HuH-7 (cell line): ENCODE data around the gene SOCS6.
"Not testable (repeated sequence)": the region's sequence is repeated elsewhere in the genome, so short reads cannot be mapped to it uniquely, and the experiment has no call there.

Experiments used
- DNase-seq: peaks from one replicate; pipeline ENCODE4 v3.0.0; 2011; ENCODE audit warnings: low spot score

The SOCS6 gene

DNA sequence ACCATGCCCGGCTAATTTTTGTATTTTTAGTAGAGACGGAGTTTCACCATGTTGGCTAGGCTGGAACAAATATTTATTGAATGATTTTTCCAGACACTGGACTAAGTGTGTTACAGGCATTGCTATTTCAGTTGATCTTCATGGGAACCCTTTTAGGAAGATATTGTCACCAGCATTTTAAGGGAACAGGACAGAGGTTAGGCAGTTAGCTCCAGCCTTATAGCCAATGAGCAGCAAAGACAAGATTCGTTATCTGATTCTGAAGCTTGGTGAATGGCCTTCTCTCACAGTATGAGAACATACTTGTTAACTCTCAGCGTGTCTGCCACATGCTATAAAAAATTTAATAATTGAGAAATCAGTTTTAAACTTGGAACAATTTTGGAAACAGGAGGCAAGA is 73.4 kb downstream of the SOCS6 start:
- DNase-seq: no peak

DNA sequence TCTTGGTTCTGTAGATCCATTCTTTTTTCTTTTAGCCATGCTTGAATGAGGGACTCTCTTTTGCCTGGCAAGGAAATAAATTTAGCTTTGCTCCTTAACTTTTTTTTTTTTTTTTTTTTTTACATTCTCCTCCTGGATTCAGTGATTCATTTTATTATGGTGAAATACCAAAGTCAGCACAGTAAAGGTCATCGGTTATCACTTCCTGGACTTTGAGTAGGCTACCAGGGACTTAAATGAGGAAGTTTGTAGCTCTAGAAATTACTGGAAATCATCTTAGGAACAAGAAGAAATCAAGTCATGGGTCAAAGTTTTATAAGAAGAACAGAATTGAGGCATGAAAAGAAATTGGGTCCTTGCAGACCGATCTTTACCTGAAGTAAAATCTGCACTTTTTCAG is 75.0 kb downstream of the SOCS6 start:
- DNase-seq: no peak

DNA sequence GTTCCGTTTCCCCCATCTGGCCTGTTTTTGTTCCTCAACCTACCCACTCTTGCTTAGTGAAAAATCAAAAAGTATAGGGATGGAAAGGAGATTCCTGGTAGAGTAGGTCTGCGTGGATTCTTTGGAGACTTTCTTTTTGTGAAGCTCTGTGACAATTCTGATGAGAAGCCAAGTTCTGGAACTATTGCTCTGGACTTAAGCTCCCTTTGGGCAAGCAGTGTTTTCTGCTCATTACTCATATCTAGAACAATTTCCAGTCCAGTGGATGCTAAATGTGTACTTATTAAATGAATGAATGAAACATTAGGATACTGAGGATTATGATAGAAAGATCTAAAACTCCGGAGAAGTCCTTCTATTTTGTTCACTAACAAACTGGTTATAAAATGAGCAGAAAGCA is 76.5 kb downstream of the SOCS6 start:
- DNase-seq: no peak

DNA sequence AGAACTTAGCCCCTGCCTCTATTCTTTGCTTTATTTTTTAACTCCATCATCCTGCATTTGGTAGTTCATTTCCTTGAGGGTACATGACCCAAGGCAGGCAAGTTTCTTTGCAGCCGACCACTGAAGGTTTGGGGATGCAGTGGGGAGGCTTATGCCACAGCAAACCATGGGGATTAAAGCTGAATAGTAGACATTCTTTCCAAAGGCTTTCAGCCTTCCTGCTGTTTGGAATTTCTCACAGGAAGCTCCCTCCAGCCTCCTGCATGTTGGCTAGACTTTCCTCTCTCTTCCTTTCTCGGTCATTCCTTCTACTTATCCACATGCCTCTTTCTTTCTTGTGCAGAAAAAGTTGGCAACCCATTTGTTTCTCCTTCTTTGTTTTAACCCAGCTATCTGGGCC is 77.3 kb downstream of the SOCS6 start:
- DNase-seq: no peak

DNA sequence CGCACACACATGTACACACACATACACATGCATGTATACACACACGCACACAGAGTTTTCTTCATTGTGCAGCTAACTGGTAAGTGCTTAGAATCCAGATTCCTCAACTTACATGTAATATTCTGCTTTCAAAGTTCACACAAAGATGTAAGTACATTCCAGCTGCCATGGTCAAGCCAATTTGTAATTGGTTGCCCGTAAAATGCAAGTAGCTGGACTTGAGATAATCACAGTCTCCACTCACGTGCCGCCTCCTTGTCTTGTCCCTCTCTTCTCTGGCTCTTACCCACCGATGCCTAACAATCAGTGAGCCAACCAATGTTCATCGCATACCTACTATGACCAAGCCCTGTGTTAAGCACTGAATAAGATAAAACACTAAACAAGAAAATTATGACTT is 77.8 kb downstream of the SOCS6 start:
- DNase-seq: no peak

DNA sequence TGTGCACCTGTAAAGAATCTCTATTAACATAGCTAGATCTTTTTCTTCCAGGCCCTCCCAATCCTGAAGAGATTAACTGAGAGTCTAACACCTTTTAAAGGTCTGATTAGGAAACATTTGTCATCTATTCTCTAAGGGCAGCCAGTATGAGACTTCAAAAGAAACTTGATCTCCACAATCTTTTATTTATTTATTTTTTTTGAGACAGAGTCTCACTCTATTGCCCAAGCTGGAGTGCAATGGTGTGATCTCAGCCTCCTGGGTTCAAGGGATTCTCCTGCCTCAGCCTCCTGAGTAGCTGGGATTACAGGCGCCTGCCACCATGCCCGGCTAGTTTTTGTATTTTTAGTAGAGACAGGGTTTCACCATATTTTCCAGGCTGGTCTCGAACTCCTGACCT is 78.5 kb downstream of the SOCS6 start:
- not testable (repeated sequence) for DNase-seq

DNA sequence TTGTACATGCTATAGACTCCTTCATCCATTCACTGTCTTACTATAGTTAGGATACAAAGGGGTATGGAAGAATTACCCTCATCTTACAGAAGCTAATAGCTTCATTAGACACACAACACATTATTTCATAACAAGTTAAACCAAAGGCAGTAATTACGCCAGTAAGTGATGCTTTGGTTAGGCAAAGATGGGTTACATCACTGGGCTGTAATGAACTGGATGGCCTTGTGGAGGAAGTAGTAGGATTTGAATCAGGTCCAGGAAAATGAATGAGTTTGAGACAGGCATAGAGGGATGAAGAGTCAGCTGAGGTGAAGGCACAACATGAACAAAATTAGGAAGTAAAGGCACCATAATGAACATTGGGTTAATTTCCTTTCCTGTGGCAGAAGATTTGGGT is 80.1 kb downstream of the SOCS6 start:
- no peak for DNase-seq

DNA sequence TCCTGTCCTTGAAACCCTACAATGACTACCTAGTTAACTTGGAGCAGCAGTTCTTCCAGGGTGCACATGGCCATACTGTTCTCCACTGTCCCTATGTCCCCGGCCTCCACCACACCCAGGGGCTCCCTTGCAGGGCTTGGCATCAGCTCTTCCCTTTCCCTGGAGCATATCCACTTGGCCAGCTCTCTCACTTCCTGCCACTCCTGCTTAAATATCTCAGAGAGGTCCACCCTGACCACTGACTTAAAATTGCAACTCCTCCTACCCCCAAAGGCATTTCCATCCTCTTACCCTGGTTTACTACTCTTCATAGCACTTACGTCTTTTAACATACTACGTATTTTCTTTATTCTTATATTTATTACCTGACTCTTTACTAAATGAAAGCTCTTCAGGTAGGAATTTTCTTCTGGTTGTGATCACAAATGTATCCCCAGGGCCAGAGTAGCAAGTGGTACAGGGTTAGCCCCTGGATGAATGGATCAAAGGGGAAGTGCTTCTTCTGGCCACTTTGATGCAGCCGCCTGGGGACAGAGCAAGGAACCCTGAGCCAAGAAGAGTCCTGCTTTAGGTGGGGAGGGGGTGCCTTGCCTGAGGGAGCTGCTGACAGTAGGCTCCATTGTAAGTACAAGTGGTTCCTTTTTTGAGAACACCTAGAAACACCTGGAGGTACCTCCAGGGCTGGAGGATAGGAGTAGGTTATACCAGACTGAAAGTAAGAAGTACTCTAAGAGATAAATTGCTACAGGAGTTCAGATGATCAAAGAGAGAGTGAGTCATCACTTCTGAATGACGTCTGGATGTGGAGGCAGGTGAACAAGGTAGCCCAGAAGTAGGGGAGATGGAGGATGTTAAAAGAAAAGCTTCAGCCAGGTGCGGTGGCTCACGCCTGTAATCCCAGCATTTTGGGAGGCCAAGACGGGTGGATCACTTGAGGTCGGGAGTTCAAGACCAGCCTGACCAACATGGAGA is 82.2 kb downstream of the SOCS6 start:
- DNase-seq: no peak

DNA sequence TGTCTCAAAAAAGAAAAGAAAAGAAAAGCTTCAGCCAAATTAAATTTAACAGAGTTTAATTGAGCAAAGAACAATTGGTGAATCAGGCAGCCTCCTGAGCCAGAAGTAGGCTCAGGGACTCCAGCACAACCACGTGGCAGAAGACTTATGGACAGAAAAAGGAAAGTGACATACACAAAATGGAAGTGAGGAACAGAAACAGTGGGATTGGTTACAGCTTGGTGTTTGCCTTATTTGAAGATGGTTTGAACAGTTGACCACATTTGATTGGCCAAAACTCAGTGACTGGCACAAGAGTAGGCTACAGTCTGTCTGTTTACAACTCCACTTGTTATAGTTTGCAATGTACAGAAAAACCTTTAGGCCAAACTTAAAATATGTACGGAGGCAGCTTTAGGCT is 83.1 kb downstream of the SOCS6 start:
- no peak for DNase-seq

DNA sequence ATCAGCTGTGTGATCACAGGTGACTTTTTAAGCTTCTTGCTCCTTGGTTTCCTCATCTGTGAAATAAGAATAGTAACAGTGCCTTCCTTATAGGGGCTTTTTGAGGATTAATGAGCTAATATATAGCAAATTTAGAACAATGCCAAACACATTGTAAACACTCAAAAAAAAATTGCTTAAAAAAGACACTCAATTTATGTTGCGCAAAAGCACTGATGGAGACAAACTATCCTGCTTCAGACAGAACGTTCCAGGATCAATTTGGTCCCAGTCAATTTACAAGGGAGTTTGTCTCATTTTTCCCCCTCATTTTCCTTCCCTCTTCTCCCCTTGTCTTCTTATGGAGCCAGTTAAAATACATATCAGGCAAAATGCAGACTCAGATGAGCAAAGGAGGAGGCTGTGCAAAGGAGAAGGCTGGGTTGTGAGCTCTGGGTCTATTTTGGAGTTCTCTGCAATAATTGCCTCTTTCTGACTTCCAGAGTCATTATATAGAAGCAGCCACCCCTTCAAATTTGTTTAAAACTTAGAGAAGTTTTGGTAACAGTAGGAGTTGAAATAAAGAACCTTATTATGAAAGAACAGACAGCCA is 83.7 kb downstream of the SOCS6 start:
- no peak for DNase-seq

DNA sequence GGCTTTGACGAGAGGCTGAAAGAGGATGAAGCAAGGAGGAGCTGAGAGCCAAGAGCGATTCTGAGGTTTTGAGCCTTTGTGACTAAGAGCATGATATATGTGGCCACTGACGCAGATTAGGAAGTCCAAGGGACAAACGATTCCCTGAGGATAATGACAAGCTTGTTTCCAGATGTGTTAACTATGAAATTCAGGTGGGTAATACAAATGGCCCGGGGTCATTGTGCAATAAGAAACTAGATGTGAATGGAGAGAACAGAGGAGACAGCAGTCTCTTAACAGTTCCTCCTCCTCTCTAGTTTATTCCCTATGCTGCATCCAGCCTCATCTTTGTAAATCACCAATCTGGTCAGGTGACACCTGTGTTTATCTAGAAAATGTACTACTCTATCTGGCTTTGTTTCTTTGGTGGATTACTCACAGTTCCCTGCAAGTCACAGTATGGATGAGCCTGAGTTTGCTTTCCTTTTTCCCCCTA is 84.2 kb downstream of the SOCS6 start:
- no peak for DNase-seq

DNA sequence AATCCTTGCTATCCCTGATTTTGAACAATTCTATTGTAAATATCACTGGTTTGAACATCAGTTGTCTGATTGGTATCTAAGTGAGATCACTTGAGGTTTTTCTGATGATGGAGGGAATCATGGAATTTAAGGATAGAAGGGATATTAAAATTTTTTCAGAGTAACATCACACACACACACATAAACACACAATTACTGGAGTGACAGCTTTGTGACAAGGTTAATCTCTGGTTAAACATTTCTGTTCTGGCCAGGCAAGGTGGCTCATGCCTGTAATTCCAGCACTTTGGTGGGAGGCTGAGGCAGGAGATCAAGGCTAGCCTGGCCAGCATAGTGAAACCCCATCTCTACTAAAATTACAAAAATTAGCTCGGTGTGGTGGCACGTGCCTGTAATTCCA is 85.3 kb downstream of the SOCS6 start:
- DNase-seq: no peak

DNA sequence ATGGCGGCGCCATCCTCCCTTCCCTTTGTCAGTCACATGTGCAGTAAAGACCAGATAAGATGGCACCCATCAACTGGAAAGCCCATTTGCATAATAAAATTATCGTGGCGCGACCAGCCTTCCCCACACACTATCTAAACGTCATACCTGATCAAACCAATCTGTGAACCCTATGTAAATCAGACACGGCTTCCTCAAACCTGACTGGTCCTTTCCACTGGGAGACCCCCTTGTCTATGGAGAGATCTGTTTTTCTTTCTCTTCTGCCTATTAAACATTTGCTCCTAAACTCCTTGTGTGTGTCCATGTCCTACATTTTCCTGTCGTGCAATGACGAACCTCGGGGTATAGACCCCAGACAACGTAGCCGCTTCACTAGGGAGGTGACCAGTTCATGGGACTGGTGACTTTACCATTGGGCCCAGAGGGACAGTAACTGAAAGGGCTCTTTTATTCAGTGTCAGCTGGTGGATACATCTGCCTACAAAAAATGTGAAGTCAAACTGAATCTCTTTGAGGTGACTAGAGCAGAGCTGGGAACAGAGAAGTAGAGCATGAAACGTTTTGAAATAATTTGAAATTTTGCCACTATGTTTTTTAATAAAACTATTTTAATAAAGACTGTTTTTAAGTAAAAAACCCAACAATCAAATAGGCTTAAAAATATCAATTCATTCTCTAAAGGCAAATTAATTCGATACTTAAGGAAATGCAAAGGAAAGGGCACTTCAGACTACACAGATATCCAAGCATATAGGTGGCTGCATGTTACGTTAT is 87.5 kb downstream of the SOCS6 start:
- no peak for DNase-seq

DNA sequence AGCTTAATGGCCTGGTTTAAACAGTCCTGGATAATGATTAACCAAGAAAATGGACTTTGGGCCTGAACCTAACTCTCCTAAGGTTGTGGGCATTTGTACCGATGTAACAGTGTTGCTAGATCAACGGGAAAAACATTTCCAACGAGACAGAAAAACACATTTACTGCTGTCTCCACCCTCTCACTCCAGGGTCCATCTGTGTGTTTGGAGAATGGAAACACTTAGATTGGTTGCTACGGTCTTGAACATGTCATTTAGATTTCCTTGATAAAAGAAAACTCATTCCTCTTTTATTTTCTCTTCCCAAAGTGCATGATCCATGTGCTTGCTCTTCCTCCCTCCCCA is 88.0 kb downstream of the SOCS6 start:
- DNase-seq: peak; percentile 23

DNA sequence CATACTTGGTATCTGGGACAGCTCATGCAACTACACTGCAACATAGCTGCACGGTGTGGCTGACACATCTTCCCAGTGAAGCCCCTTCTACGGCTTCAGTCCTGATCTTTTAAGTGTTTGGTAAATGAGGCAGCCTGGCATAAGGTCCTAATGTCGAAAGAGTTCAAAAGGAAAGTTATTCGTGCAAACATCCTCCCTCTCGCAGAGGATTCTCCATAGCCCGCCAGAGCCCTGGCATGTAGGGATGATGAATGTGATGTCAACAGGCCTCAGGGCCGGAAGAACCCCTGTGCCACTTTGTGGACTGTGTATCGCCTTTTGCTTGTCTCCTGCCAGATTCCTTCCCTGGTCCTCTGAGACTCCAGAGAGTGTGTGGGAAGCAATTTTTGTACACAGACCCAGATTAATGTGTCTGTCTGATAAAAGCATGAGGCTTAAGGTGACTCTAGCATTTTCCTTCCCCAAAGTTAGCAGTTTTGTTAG is 88.5 kb downstream of the SOCS6 start:
- no peak for DNase-seq

DNA sequence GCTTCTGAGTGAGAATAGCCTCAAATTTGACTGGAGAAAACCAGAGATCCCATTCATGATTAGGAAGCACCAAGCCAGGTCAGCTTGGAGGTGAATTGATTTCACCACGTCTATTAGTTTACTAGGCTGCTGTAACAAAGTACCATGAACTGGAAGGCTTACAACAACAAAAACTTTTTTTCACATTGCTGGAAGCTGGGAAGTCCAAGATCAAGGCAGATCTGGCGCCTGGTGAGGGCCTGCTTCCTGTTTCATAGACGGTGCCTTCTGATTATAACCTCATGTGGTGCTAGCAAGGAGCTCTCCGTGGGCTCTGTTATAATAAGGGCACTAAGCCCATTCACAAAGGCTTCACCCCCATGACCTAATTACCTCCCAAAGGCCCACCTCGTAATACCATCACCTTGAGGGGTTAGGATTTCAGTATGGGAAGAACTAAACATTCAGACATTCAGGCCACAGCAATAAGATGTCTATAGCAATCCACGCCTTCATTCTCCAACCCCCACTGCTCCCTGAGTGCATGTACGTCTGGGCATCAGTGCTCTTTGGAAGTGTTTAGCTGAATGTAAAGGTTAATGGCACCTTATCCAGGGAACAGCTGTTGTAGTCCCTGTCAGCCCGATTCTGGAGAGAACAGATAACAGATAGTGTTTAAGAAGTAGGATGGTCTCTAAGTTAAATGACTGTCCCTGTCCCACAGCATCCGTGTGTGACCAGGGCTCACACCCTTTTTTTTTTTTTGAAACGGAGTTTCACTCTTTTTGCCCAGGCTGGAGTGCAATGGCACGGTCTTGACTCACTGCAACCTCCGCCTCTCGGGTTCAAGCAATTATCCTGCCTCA is 89.2 kb downstream of the SOCS6 start:
- DNase-seq: no peak
